ENCODE measurements around the gene C16orf74.

The C16orf74 gene

GRCh38 chr16:85767531-85767930 is 16.6 kb upstream of the C16orf74 start:
- no peak for DNase-seq (ENCODE audit: low read depth in 1 of 2, low spot score in 1 of 2)
- in situ Hi-C loops (cut with HindIII; ENCODE audit: low pct_unique_long_range_greater_than_20kb, low sequenced_read_pairs) = loop anchor here (10.0 kb wide), 1 partner anchor 403 kb away; no protein-coding TSS in a partner anchor
- no peak for TF ChIP-seq JUND (IDR thresholded peaks at IDR 0.05; ENCODE audit: low read depth)

GRCh38 chr16:85765767-85766166 is 14.9 kb upstream of the C16orf74 start:
- no peak for DNase-seq (ENCODE audit: low read depth in 1 of 2, low spot score in 1 of 2)
- in situ Hi-C loops (cut with HindIII; ENCODE audit: low pct_unique_long_range_greater_than_20kb, low sequenced_read_pairs) = loop anchor here (10.0 kb wide), 1 partner anchor 401 kb away; no protein-coding TSS in a partner anchor
- TF ChIP-seq JUND (IDR thresholded peaks at IDR 0.05; ENCODE audit: low read depth) = no peak

- in situ Hi-C loops (cut with HindIII; ENCODE audit: low pct_unique_long_range_greater_than_20kb, low sequenced_read_pairs) = loop anchor here (10.0 kb wide), 1 partner anchor 400 kb away; no protein-coding TSS in a partner anchor
- TF ChIP-seq JUND (IDR thresholded peaks at IDR 0.05; ENCODE audit: low read depth) = no peak
- DNase-seq (ENCODE audit: low read depth in 1 of 2, low spot score in 1 of 2) = no peak
Observed at GRCh38 chr16:85765211-85765610, 14.3 kb upstream of the C16orf74 start.

GRCh38 chr16:85763616-85764015 is 12.7 kb upstream of the C16orf74 start:
- TF ChIP-seq JUND (IDR thresholded peaks at IDR 0.05; ENCODE audit: low read depth) = no peak
- no peak for DNase-seq (ENCODE audit: low read depth in 1 of 2, low spot score in 1 of 2)
- in situ Hi-C loops (cut with HindIII; ENCODE audit: low pct_unique_long_range_greater_than_20kb, low sequenced_read_pairs) = loop anchor here (10.0 kb wide), 1 partner anchor 399 kb away; no protein-coding TSS in a partner anchor

GRCh38 chr16:85762970-85763369 is 12.1 kb upstream of the C16orf74 start:
- no peak for TF ChIP-seq JUND (IDR thresholded peaks at IDR 0.05; ENCODE audit: low read depth)
- in situ Hi-C loops (cut with HindIII; ENCODE audit: low pct_unique_long_range_greater_than_20kb, low sequenced_read_pairs) = loop anchor here (10.0 kb wide), 1 partner anchor 398 kb away; no protein-coding TSS in a partner anchor
- no peak for DNase-seq (ENCODE audit: low read depth in 1 of 2, low spot score in 1 of 2)

GRCh38 chr16:85761861-85762260 is 11.0 kb upstream of the C16orf74 start:
- in situ Hi-C loops (cut with HindIII; ENCODE audit: low pct_unique_long_range_greater_than_20kb, low sequenced_read_pairs) = loop anchor here (10.0 kb wide), 1 partner anchor 397 kb away; no protein-coding TSS in a partner anchor
- no peak for TF ChIP-seq JUND (IDR thresholded peaks at IDR 0.05; ENCODE audit: low read depth)
- DNase-seq (ENCODE audit: low read depth in 1 of 2, low spot score in 1 of 2) = no peak

- peak; percentile 84 to 86 for DNase-seq (ENCODE audit: low read depth in 1 of 2, low spot score in 1 of 2)
- no peak for TF ChIP-seq JUND (IDR thresholded peaks at IDR 0.05; ENCODE audit: low read depth)
- in situ Hi-C loops (cut with HindIII; ENCODE audit: low pct_unique_long_range_greater_than_20kb, low sequenced_read_pairs) = loop anchor here (10.0 kb wide), 1 partner anchor 395 kb away; no protein-coding TSS in a partner anchor
Observed at GRCh38 chr16:85759631-85760419, 8.9 kb upstream of the C16orf74 start.

- no peak for TF ChIP-seq JUND (IDR thresholded peaks at IDR 0.05; ENCODE audit: low read depth)
- in situ Hi-C loops (cut with HindIII; ENCODE audit: low pct_unique_long_range_greater_than_20kb, low sequenced_read_pairs) = no loop called here
- DNase-seq (ENCODE audit: low read depth in 1 of 2, low spot score in 1 of 2) = no peak
Observed at GRCh38 chr16:85759136-85759535, 8.2 kb upstream of the C16orf74 start.

- no peak for DNase-seq (ENCODE audit: low read depth in 1 of 2, low spot score in 1 of 2)
- in situ Hi-C loops (cut with HindIII; ENCODE audit: low pct_unique_long_range_greater_than_20kb, low sequenced_read_pairs) = no loop called here
- TF ChIP-seq JUND (IDR thresholded peaks at IDR 0.05; ENCODE audit: low read depth) = no peak
Observed at GRCh38 chr16:85757341-85757822, 6.5 kb upstream of the C16orf74 start.

GRCh38 chr16:85755929-85756768 is 5.3 kb upstream of the C16orf74 start:
- no peak for DNase-seq (ENCODE audit: low read depth in 1 of 2, low spot score in 1 of 2)
- in situ Hi-C loops (cut with HindIII; ENCODE audit: low pct_unique_long_range_greater_than_20kb, low sequenced_read_pairs) = no loop called here
- TF ChIP-seq JUND (IDR thresholded peaks at IDR 0.05; ENCODE audit: low read depth) = no peak

GRCh38 chr16:85754413-85754812 is 3.5 kb upstream of the C16orf74 start:
- TF ChIP-seq JUND (IDR thresholded peaks at IDR 0.05; ENCODE audit: low read depth) = no peak
- peak in 1 of 2 experiments; percentile 48 for DNase-seq (ENCODE audit: low read depth in 1 of 2, low spot score in 1 of 2)
- in situ Hi-C loops (cut with HindIII; ENCODE audit: low pct_unique_long_range_greater_than_20kb, low sequenced_read_pairs) = no loop called here

GRCh38 chr16:85753976-85754375 is 3.1 kb upstream of the C16orf74 start:
- in situ Hi-C loops (cut with HindIII; ENCODE audit: low pct_unique_long_range_greater_than_20kb, low sequenced_read_pairs) = no loop called here
- no peak for DNase-seq (ENCODE audit: low read depth in 1 of 2, low spot score in 1 of 2)
- TF ChIP-seq JUND (IDR thresholded peaks at IDR 0.05; ENCODE audit: low read depth) = no peak
